Neural progenitor cell (in vitro differentiated cells): ENCODE results near the gene BCR. TPM values are rescaled to one million over a fixed set of nuclear protein-coding genes. Genes with fewer than 3 reads are reported as not detected.

ENCODE experiments used
- DNase-seq: peaks from one replicate; pipeline ENCODE4 v3.0.0-alpha.2; 2016; ENCODE audit warnings: low spot score
- H2AFZ ChIP-seq: fragments of 200-600 bp; sonication (generic); replicated peaks from 2 replicates; pipeline ENCODE4 v1.6.1; 2016; ENCODE audit warnings: antibody characterized with exemption
- H3F3A ChIP-seq: fragments of 200-600 bp; sonication (generic); 2 replicates; pipeline ENCODE4 v1.6.1; 2016; ENCODE audit warnings: antibody characterized with exemption, low read depth
- H3K27ac ChIP-seq: fragments of 200-600 bp; sonication (generic); 2 replicates; pipeline ENCODE4 v1.5.1; 2016; ENCODE audit warnings: mild to moderate bottlenecking
- H3K27me3 ChIP-seq: fragments of 200-600 bp; sonication (generic); 2 replicates; pipeline ENCODE4 v1.6.1; 2016; ENCODE audit warnings: mild to moderate bottlenecking, moderate library complexity
- H3K36me3 ChIP-seq: fragments of 200-600 bp; sonication (generic); 2 replicates; pipeline ENCODE4 v1.5.1; 2016
- H3K4me1 ChIP-seq: fragments of 200-600 bp; sonication (generic); 2 replicates; pipeline ENCODE4 v1.6.1; 2016; ENCODE audit warnings: mixed run types
- H3K4me2 ChIP-seq: fragments of 200-600 bp; sonication (generic); 2 replicates; pipeline ENCODE4 v1.6.1; 2016
- H3K4me3 ChIP-seq: fragments of 200-600 bp; sonication (generic); 2 replicates; pipeline ENCODE4 v1.5.1; 2016
- H3K79me2 ChIP-seq: fragments of 200-600 bp; sonication (generic); 2 replicates; pipeline ENCODE4 v1.6.1; 2016; ENCODE audit warnings: low read depth
- H3K9ac ChIP-seq: fragments of 200-600 bp; sonication (generic); 2 replicates; pipeline ENCODE4 v1.6.1; 2016
- H3K9me3 ChIP-seq: fragments of 200-600 bp; sonication (generic); 2 replicates; pipeline ENCODE4 v1.5.1; 2016; ENCODE audit warnings: low read depth
- H4K20me1 ChIP-seq: fragments of 200-600 bp; sonication (generic); 2 replicates; pipeline ENCODE4 v1.6.1; 2016; ENCODE audit warnings: low read depth
- H3K27ac Mint-ChIP-seq: 3 replicates; pipeline ENCODE4 v1.8.0; 2021; ENCODE audit warnings: mixed read lengths
- H3K27me3 Mint-ChIP-seq: 2 replicates; pipeline ENCODE4 v1.8.0; 2022; ENCODE audit warnings: low read depth, mild to moderate bottlenecking, inconsistent platforms, moderate library complexity, mixed read lengths; ENCODE audit not compliant: insufficient read depth
- H3K36me3 Mint-ChIP-seq: 3 replicates; pipeline ENCODE4 v1.8.0; 2021; ENCODE audit warnings: mixed read lengths
- H3K4me1 Mint-ChIP-seq: 3 replicates; pipeline ENCODE4 v1.8.0; 2021; ENCODE audit warnings: mixed read lengths
- H3K4me3 Mint-ChIP-seq: 3 replicates; pipeline ENCODE4 v1.8.0; 2021; ENCODE audit warnings: mild to moderate bottlenecking, moderate library complexity, mixed read lengths
- H3K9me3 Mint-ChIP-seq: 3 replicates; pipeline ENCODE4 v1.8.0; 2020; ENCODE audit warnings: mixed read lengths
- EZH2 ChIP-seq: fragments of 200-600 bp; sonication (generic); IDR thresholded peaks from 2 replicates; pipeline ENCODE4 v1.6.1; 2017; ENCODE audit warnings: antibody characterized with exemption, mild to moderate bottlenecking, moderate library complexity
- EZH2phosphoT487 ChIP-seq: fragments of 200-600 bp; sonication (generic); IDR thresholded peaks from 2 replicates; pipeline ENCODE4 v1.6.1; 2017; ENCODE audit warnings: antibody characterized with exemption
- total RNA-seq: library from RNA; depleted of rRNA; stranded (reverse); fragments of >200 nt; gene quantifications from 2 replicates; pipeline ENCODE4 v1.2.3, GENCODE V29; 2015; ENCODE audit warnings: low replicate concordance
- TF ChIP-seq, protein P1 (sequence below): fragments of 200-600 bp; sonication (generic); IDR thresholded peaks from 2 replicates; pipeline ENCODE4 v1.5.1; 2017; ENCODE audit warnings: antibody characterized with exemption, mild to moderate bottlenecking

BCR gene
- total RNA-seq, 1 donor from 2014 or later: 35.5 TPM

DNA sequence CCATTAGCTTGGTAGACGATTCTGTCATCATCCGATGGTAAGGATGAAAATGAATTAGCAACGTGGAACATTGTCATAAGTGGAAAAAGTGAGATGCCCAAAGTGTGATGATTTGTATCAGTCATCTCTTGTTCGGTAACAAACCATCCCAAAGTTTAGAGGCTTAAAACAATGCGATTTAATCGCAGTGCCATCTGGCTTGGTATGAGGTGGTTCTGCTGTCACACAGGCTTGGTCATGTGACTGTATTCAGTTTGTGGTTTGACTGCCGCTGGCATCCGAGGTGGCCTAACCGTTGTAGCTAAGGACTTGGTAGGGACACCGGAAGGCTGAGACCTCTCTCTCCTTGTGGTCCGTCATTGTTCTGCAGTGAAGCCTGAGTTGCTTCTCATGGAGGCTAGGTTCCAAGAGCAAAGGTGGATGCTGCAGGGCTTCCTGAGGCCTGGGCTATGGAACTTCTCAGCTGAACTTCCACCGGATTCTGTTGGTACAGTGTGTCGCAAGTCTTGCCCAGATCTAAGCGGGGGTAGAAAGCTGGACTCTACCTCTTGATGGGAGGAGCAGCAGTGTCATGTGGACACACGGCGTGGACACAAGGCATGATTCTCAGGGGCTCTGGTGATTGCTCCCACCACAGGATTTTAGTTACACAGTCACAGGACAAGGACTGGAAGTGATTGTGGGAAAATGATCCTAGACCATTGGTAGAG lies 36.3 kb downstream of the BCR start:
- peaks cover 100% of the 10 kb centered on the region for H4K20me1 ChIP-seq
- no peak overlapping the region for H3K4me2 ChIP-seq
- H3K4me1 ChIP-seq: peaks cover 33% of the 10 kb centered on the region
- Mint-ChIP-seq H3K36me3 (no peaks in the 10 kb centered on the region), H3K27ac (peak overlapping the region; percentile 50), H3K4me1 (peaks cover 56% of the 10 kb centered on the region), H3K9me3 (no peaks in the 10 kb centered on the region), H3K4me3 (no peak overlapping the region), H3K27me3 (peaks cover 6% of the 10 kb centered on the region)
- no peaks in the 10 kb centered on the region for H3K9me3 ChIP-seq
- H3K27ac ChIP-seq: no peak overlapping the region
- DNase-seq: no peak
- TF ChIP-seq, protein P1, sequence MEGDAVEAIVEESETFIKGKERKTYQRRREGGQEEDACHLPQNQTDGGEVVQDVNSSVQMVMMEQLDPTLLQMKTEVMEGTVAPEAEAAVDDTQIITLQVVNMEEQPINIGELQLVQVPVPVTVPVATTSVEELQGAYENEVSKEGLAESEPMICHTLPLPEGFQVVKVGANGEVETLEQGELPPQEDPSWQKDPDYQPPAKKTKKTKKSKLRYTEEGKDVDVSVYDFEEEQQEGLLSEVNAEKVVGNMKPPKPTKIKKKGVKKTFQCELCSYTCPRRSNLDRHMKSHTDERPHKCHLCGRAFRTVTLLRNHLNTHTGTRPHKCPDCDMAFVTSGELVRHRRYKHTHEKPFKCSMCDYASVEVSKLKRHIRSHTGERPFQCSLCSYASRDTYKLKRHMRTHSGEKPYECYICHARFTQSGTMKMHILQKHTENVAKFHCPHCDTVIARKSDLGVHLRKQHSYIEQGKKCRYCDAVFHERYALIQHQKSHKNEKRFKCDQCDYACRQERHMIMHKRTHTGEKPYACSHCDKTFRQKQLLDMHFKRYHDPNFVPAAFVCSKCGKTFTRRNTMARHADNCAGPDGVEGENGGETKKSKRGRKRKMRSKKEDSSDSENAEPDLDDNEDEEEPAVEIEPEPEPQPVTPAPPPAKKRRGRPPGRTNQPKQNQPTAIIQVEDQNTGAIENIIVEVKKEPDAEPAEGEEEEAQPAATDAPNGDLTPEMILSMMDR: no peak
- TF ChIP-seq EZH2phosphoT487: no peak
- no peak overlapping the region for H3K9ac ChIP-seq
- H3K27me3 ChIP-seq: no peaks in the 10 kb centered on the region
- H3K36me3 ChIP-seq: no peaks in the 10 kb centered on the region
- H3K4me3 ChIP-seq: no peak overlapping the region
- H3K79me2 ChIP-seq: peaks cover 100% of the 10 kb centered on the region
- H2AFZ ChIP-seq: no peak overlapping the region
- peaks cover 6% of the 10 kb centered on the region for H3F3A ChIP-seq

DNA sequence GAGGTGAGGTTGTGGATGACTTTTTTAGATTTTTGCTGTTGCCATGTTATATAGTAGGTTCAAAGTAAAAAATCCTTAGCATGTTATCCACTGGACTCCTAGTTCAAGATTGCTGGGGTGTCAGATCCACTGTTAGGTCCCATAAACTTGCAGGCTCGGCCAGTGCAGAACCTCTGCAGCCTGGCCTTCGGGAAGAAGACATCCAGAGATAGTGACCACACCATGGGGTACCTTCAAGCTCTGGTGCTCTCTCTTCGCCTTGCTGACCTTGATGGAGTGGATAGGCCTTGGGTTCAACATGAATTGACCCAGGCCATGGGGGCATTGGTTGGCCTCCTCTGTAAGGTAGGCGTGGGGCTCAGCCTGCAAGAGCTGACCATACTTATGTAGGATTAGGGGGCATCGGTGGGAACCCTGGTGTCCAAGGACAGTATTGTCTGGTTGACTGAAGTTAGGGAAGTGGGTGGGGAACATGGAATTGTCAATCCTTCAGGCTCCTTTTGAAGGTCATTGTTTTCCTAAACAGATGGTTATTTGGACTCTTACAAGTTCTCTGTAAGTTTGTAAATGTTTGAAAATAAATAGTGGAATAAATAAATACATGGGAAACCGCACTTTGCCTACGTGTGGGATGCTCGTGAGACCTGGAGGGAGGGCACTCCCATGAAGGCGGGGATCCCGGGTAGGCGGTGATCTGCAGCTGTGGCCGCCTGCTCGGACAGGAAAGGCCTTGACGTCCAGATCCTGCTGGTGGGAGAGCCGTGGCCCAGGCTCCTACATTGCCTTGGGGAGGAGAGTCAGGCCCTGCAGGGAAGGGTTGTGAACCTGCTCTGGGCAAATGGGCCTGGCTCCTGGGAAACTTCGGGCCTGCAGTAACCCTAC lies 37.1 kb downstream of the BCR start:
- peak overlapping the region; percentile 9 for H3K27ac Mint-ChIP-seq
- DNase-seq: no peak
- peaks cover 100% of the 10 kb centered on the region for H4K20me1 ChIP-seq

DNA sequence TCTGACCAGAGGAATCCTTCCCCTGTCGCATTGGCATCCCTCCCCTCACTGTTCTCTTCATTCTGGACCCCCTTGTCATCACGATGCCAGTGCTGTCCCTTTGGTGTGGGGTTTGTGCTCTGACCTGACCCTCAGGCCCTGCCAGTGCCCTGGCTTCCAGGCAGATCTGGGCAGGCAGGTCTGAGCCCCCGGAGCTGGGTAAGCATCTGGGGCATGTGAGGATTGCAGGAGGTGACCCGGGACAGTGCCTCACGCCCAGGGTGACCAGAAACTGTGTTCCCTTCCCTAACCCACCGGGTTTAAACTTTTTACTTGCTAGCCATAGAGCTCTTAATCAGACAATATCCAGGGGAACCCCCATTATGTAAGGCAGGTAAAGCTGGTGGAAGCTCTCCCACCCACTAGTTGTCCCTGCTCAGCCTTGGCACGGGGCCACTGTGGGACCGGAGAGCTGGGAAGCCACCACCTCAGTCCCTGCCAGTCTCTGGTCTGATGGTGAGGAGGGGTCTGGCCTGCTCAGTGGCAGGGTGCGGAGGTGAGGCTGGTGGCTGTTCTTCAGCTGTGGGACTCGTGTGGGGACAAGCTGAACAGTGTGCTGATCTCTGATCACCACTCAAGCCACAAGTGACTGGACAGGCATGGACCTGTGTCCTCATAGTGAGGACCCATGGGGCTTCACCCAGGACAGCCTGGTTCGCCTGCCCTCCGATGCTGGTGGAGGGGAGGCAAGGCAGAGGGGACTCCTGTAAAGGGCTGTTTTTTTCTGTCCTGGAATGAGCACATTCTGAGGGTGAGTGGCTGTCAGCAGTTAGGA lies 38.0 kb downstream of the BCR start:
- Histone ChIP-seq H3K27ac (no peak overlapping the region), H3F3A (peaks cover 6% of the 10 kb centered on the region), H3K9me3 (no peaks in the 10 kb centered on the region), H4K20me1 (peaks cover 100% of the 10 kb centered on the region), H3K4me1 (peaks cover 27% of the 10 kb centered on the region), H3K9ac (no peak overlapping the region), H3K4me2 (peak overlapping the region; percentile 28), H3K27me3 (no peaks in the 10 kb centered on the region), H2AFZ (no peak overlapping the region), H3K79me2 (peaks cover 100% of the 10 kb centered on the region), H3K4me3 (no peak overlapping the region), H3K36me3 (no peaks in the 10 kb centered on the region)
- no peaks in the 10 kb centered on the region for H3K36me3 Mint-ChIP-seq
- H3K9me3 Mint-ChIP-seq: no peaks in the 10 kb centered on the region
- H3K4me1 Mint-ChIP-seq: peaks cover 63% of the 10 kb centered on the region
- DNase-seq: no peak
- H3K27ac Mint-ChIP-seq: peak overlapping the region; percentile 87
- TF ChIP-seq EZH2phosphoT487 (no peak), EZH2 (no peak)
- TF ChIP-seq, protein P1: no peak
- peaks cover 2% of the 10 kb centered on the region for H3K27me3 Mint-ChIP-seq
- peak overlapping the region; percentile 67 for H3K4me3 Mint-ChIP-seq

More for the DNA sequence above, 37.1 kb downstream of the BCR start:
- H3K27me3 ChIP-seq: no peaks in the 10 kb centered on the region
- TF ChIP-seq EZH2phosphoT487 (no peak), EZH2 (no peak)
- TF ChIP-seq, protein P1: no peak
- H3K27ac ChIP-seq: no peak overlapping the region
- H3K4me3 ChIP-seq: no peak overlapping the region
- Mint-ChIP-seq H3K4me3 (no peak overlapping the region), H3K4me1 (peaks cover 55% of the 10 kb centered on the region), H3K36me3 (no peaks in the 10 kb centered on the region), H3K9me3 (no peaks in the 10 kb centered on the region), H3K27me3 (peaks cover 6% of the 10 kb centered on the region)
- peaks cover 6% of the 10 kb centered on the region for H3F3A ChIP-seq
- no peak overlapping the region for H3K4me2 ChIP-seq
- H3K4me1 ChIP-seq: peaks cover 27% of the 10 kb centered on the region
- H3K36me3 ChIP-seq: no peaks in the 10 kb centered on the region
- H2AFZ ChIP-seq: no peak overlapping the region
- peaks cover 100% of the 10 kb centered on the region for H3K79me2 ChIP-seq
- no peak overlapping the region for H3K9ac ChIP-seq
- no peaks in the 10 kb centered on the region for H3K9me3 ChIP-seq
